Brain microvascular endothelial cell (primary cell): ENCODE data around the gene DLL4.
"Not testable (repeated sequence)": the region's sequence is repeated elsewhere in the genome, so short reads cannot be mapped to it uniquely, and the experiment has no call there.

Experiments used
- DNase-seq: peaks from one replicate; pipeline ENCODE4 v3.0.0-alpha.2; 2020
- H3K27ac ChIP-seq: fragments of 250-450 bp; sonication (Bioruptor Pico); 2 replicates; pipeline ENCODE4 v1.5.1; 2020; ENCODE audit warnings: mild to moderate bottlenecking, moderate library complexity
- H3K27me3 ChIP-seq: fragments of 250-450 bp; sonication (Bioruptor Pico); replicated peaks from 2 replicates; pipeline ENCODE4 v1.5.1; 2020; ENCODE audit warnings: mild to moderate bottlenecking
- H3K36me3 ChIP-seq: fragments of 250-450 bp; sonication (Bioruptor Pico); replicated peaks from 2 replicates; pipeline ENCODE4 v1.5.1; 2020; ENCODE audit warnings: mild to moderate bottlenecking
- H3K4me3 ChIP-seq: 2 replicates; pipeline ENCODE4 v1.5.1; 2011; ENCODE audit warnings: low read depth, mild to moderate bottlenecking, control low read depth, low read length, moderate library complexity
- in situ Hi-C: cut with HindIII; loops from 2 replicates; pipeline ENCODE4 v1.10.0; 2017; ENCODE audit warnings: low sequenced_read_pairs, low pct_ligation_motif_present
- TF ChIP-seq, protein P1 (sequence below): IDR thresholded peaks from 2 replicates; pipeline ENCODE4 v1.5.1; 2011; ENCODE audit warnings: low read depth, mild to moderate bottlenecking, moderate library complexity, low read length, control low read depth, inconsistent platforms; ENCODE audit errors: missing control alignments

Gene DLL4

DNA sequence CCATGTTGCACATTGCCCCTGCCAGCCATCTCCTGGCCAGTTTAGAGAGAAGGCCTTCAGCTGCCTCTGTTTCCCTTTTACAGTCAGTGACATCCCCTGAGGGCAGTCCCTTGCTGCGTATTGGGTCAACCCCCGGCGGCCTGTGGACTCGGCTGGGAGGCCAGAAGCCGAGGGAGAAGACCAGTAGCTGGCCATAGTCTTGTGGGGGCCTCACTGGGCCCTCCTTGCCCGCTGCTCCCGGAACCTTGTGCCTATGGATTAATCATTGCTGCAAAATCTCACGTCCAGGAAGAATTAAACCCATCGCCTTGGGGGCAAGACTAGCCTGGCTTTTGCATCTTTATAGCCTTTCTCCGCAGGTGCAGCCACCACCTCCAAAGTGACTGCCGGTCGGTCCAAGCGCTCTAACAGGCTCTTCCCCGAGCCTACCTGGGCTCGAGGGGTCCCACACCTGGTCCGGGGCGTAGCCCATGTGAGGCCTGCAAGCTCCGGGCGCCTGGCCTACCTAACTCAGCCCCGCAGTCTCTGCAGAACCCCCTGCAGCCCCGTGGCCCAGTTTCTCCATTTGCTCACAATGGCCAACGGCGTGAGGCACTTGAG lies 23.3 kb downstream of the DLL4 start:
- H3K27me3 ChIP-seq, result no peaks in the 10 kb centered on the region
- H3K4me3 ChIP-seq, result peak overlapping the region; percentile 69
- H3K27ac ChIP-seq, result peak overlapping the region; percentile 76
- TF ChIP-seq, protein P1, sequence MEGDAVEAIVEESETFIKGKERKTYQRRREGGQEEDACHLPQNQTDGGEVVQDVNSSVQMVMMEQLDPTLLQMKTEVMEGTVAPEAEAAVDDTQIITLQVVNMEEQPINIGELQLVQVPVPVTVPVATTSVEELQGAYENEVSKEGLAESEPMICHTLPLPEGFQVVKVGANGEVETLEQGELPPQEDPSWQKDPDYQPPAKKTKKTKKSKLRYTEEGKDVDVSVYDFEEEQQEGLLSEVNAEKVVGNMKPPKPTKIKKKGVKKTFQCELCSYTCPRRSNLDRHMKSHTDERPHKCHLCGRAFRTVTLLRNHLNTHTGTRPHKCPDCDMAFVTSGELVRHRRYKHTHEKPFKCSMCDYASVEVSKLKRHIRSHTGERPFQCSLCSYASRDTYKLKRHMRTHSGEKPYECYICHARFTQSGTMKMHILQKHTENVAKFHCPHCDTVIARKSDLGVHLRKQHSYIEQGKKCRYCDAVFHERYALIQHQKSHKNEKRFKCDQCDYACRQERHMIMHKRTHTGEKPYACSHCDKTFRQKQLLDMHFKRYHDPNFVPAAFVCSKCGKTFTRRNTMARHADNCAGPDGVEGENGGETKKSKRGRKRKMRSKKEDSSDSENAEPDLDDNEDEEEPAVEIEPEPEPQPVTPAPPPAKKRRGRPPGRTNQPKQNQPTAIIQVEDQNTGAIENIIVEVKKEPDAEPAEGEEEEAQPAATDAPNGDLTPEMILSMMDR, result no peak
- DNase-seq, result no peak
- no peaks in the 10 kb centered on the region for H3K36me3 ChIP-seq
- in situ Hi-C loops, result no loop called here

GRCh38 chr15:40952901-40953712 lies 24.0 kb downstream of the DLL4 start, which contains the start of gene CHAC1:
Gene CHAC1 (plus strand): TSS chr15:40953471. CDS start chr15:40953584, 113 bp downstream.
- in situ Hi-C loops, result no loop called here
- H3K36me3 ChIP-seq, result no peaks in the 10 kb centered on the region
- H3K27me3 ChIP-seq, result no peaks in the 10 kb centered on the region
- TF ChIP-seq, protein P1, result peak; percentile 25
- peak within 1 kb of the TSS; percentile 69 for H3K4me3 ChIP-seq
- H3K27ac ChIP-seq, result peak within 1 kb of the TSS; percentile 76
- peak; percentile 93 for DNase-seq

GRCh38 chr15:40953713-40954074 lies 24.6 kb downstream of the DLL4 start:
- peak overlapping the region; percentile 69 for H3K4me3 ChIP-seq
- TF ChIP-seq, protein P1, result no peak
- peak overlapping the region; percentile 11 for H3K27ac ChIP-seq
- H3K36me3 ChIP-seq, result no peaks in the 10 kb centered on the region
- no peak for DNase-seq
- in situ Hi-C loops, result no loop called here
- no peaks in the 10 kb centered on the region for H3K27me3 ChIP-seq

- H3K27ac ChIP-seq, H3K36me3 ChIP-seq, in situ Hi-C loops, H3K27me3 ChIP-seq, DNase-seq: not testable (repeated sequence)
- peak overlapping the region; percentile 69 for H3K4me3 ChIP-seq
Observed at GRCh38 chr15:40954158-40954848, 25.2 kb downstream of the DLL4 start.

GRCh38 chr15:40955141-40955903 lies 26.2 kb downstream of the DLL4 start:
- TF ChIP-seq, protein P1, result no peak
- in situ Hi-C loops, result no loop called here
- no peak overlapping the region for H3K4me3 ChIP-seq
- no peaks in the 10 kb centered on the region for H3K27me3 ChIP-seq
- DNase-seq, result no peak
- no peak overlapping the region for H3K27ac ChIP-seq
- no peaks in the 10 kb centered on the region for H3K36me3 ChIP-seq
